Measurements from ENCODE around the gene SLC22A23.

SLC22A23 gene

DNA sequence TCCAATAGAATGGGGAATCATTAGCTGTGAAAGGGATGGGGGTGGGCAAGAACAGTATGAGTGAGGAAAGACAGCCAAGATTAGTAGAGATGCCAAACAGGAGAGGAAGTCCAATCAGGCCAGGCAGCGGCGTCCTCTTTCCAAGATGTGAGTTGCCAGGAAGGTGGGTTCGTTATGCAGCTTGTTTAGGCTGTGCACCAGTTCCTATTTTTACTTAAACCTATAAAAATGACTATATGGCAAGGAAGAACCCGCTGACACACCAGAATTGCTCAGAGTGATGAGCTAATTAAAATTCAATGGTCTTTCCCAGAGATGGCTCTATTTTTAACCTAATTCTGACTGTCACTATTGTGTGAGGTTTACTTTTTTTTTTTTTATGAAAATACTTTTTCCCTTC, 88.2 kb downstream of the SLC22A23 start:
- DNase-seq = no peak

DNA sequence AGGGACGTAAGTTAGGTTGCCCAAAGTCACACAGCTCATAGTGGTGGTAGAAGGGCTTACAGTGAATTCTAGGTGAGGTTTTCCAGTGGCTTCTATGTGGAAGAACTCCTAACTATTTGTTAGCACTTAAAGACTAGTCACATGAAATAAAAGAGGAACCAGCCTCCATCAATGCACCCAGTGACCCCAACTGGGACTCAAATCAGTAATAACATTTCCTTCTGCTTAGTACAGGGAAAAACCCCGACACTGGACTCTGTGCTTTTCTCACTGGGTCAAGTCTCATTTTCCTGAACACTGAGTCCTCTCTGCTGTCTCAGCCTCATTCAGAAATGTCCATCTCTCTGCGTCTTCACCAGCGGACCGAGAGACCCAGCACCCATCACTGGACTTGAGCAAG, 89.2 kb downstream of the SLC22A23 start:
- no peak for DNase-seq

DNA sequence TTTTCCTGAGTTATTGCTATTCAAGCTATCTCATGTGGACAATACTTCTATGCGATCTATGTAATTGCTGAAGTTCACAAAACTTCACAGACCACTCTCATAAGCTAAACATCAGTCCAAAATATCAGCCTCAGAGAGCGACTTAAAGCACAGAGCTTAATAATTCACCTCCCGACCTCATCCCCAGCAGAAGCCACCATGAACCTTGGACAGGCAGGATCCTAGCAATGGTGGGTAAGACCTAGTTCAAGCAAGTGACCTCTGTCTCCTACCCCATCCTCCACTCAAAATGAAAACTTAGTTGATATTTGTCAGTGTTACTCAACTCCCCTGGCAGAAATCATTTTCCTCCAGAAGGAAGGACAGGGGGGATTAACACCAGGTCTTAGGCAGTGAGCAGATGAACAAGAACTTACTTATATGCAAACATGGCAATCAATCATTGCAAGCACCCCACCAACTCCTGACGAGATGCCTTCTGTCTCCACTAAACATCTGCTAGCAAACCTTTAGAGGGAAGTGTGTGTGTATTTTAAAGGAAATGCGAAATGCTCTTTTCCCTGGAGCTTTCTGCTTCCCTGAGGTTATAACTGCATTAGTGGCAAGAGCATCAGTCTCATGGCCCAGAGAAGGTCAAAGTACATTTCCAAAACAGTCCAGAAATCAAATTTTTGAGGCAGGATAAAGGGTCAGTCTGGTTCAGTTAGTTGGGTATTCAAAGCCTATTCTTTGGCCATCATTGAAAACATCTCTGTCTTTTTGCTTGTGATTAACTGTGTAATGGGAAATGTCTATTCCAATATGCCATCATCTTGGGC, 90.0 kb downstream of the SLC22A23 start:
- DNase-seq = no peak

DNA sequence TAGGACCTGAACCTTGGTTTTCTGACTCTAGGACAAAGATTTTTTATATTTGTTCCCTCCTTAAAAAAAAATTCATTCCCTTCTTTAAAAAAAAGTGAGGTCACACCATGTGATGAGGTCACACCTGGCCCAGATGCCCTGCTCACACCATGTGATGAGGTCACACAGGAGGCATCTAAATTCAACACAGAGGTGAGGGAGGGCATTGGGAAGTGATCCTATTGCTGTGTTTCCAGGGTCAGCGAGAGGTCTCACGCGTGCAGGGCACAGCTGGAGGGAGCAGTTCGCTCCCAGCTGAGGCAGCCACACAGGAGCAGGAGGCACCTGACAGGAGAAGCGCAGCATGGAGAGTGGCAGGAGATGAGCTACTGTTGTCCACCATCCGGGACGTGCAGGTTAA, 92.5 kb downstream of the SLC22A23 start:
- no peak for DNase-seq

DNA sequence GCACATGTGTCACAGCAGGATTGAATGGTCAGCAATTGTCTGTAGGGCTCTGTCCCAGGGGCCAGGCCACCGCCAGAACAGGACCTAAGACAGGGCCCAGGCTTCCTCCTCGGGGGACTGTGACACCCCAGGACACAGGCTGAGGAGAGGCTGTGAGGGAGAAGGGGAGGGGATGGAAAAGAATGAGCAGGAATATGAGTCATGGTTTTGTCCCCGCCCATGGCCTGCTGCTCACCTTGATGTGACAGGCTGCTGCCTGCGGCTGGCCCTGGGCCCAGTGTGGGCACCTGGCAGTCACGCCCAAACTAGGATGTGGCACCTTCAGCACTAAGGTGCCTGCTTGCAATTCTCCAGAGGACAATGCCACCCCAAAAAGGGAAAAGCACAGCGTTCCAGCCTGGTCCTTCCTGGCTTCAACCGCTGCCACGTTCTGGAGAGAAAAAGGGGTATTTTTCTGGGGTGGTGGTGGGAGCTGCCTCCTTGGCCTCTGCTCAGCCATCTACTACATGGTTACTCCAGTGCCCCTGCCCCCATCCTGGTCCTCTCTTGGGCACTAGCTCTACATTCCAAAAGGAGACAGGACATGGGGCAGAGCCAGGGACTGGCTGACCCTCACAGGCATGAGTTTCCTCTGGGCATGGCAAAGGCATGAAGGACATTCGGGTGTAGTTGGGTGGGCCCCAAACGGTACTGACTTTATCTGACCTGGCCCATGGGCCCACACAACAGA, 93.4 kb downstream of the SLC22A23 start:
- peak; percentile 67 for DNase-seq

DNA sequence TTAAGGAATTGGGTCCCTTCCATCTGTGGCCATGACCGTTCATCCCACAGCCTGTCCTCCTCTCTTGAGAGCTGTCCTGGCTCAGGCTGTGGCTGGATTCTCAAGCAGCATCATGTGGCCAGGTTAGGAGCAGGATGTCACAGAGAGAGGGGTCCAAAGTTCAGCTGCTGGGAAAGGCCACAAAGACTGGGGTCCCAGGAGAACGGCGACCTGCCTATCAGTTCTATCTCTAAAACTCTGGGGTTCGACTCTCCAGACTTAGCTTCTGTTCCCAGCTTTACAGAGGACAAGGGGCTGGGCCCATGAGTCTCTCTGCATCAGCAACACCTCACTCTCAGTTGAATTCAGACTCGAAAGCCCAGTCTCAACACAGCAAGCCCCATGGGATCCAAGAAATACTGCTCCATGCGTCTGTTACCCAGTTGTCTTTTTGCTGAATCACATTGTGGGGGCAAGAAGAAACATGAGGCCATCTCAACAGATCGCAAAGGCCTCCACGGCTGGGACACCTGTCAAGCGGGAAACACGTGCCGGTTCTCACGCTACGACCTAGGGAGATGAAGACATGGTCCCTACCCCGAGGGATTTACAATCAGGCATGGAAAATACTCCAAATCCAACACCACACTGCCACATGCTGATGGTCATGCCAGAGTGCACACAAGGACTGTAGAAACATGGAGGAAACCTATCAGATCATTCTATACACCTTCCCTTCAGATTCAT, 95.4 kb downstream of the SLC22A23 start:
- no peak for DNase-seq

DNA sequence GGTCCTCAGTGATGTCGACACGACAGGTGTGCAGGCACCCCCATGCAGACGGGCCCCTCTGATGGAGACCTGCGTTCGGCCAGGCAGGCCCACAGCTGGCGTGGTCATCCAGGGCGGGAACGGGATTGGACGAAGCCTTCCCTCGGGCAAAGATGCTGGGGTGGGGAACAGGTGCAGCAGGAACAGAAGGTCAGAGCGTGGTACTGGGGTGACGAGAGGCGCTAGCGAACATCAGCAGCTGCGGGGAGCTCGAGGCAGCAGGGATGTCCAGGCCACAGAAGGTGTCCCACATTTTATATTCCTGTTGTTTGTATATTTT, 96.2 kb downstream of the SLC22A23 start:
- DNase-seq = no peak

DNA sequence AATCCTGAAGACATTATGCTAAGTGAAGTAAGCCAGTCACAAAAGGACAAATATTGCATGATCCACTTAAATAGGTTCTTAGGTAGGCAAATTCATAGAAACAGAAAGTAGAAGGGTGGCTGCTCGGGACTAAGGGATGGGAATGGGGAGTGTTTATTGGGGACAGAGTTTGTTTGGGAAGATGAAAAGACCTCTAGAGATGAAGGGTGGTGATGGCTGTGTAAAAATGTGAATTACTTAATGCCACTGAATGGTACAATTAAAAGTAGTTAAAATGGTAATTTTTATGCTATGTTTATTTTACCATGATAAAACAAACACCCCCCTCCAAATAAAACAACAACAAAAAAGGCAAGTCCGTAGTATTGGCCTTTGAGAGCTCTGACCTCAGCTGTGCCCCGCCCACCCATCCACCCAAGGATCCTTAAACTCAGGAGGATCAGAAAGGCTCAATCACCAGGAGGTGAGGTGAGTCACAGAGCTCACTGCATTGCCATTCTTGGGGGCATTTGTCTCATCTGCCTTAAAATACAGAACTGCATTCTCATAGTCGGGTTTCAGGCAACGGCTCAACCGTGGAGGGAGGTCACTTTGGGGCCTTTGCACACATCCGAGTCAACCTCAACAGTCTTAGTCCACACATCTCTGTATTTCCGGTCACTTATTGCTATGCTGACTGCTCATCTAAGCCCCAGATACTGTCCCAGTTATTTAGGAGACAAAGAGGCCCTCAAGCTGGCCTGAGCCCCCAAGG, 96.7 kb downstream of the SLC22A23 start:
- DNase-seq = no peak

DNA sequence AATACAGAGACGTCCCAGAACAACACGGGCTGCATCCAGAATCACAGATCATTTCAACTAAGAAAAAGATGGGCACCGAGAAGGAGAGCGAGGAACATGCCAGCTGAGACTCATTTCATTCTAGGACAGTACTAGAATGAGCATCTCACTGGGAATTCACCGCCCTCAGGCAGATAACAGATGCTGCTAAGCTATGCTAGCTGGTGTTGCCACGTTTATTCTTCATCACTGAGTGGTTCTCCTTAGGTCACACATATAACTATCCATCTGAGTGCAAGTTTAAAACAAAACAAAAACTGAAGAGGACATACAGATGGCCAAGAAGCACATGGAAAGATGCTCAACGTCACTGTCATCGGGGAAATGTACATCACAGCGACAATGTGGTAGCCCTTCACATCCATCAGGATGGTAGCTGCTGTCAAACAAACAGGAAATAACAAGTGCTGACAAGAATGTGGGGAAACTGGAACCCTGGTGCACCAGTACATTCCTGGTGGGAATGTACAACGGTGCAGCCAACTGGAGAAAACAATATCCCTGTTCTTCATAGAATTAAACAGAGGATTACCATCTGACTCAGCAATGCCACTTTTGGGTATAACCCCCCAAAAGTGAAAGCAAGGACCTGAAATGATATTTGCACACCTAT, 97.6 kb downstream of the SLC22A23 start:
- DNase-seq = no peak

DNA sequence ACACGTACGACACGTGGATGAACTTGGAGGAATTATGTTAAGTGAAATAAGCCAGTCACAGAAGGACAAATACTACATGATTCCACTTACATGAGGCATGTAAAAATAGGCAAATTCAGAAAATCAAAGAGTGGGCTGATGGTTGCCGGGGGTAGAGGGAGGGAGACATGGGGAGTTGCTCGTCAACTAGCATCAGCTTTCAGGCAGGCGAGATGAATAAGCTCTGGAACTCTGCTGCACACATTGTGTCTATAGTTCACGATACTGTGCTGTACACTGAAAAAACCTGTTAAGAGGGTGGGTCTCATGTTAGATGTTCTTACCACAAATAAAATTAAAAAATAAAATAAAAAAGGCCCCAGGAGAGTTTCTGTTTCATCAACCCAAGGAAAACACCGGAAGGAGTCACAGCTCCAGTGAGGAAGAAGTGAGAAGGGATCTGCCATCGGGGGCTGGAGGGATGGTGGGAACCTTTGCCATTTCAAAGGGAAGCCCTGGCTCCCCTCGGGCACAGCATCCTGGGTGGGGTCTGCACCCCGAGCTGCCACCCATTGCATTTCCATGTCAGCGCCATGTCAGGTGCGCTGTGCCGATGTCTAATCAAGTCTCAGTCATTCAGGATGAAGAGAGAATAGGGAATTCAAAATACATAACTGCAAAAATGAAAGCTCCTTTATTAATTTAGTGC, 98.3 kb downstream of the SLC22A23 start:
- DNase-seq = no peak

DNA sequence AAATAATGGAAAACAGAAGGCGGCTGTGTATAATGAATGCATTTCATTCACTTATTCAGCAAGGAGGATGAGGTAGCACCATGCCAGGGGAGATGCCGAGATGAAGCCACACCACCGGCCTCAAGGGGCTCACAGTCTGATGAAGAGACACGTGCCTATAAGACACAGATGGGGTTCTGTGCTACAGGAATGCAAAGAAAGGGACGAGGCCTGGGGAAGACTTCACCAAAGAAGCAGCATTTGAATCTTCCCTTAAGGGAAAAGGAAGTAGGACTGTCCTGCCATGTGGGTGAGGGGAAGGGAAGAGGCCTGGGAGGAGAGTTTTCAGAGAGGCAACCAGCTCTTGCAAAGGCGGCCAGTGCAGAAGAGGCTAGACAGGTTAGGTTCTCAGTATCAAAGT, 99.2 kb downstream of the SLC22A23 start:
- no peak for DNase-seq

DNA sequence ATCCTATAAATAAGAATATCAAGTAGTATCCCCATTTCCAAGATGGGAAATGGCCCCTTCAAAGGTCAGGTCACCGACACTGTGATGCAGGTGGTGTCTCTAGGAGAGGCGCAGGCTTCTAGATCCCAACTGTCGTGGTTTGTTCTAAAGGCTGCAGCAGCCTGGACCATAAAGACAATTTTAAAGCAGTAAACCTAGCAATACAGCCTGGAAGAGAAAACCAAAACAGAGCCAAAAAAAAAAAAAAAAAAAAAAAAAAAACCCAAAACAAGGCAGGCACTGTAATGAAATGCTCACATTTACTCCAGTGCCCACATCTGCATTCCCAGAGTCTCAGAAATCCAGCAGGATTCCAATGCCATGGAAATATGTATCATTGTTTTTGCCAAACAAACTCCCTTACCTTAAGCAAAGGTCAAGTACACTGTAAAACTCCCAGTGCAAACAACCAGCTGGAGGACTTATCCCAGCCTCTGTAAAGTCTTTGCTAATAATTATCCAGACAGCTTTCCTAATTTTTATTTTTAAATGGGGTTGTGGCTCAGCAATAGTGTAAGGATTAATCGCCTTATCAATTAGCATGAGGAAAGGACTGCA, 99.9 kb downstream of the SLC22A23 start:
- DNase-seq = no peak

DNA sequence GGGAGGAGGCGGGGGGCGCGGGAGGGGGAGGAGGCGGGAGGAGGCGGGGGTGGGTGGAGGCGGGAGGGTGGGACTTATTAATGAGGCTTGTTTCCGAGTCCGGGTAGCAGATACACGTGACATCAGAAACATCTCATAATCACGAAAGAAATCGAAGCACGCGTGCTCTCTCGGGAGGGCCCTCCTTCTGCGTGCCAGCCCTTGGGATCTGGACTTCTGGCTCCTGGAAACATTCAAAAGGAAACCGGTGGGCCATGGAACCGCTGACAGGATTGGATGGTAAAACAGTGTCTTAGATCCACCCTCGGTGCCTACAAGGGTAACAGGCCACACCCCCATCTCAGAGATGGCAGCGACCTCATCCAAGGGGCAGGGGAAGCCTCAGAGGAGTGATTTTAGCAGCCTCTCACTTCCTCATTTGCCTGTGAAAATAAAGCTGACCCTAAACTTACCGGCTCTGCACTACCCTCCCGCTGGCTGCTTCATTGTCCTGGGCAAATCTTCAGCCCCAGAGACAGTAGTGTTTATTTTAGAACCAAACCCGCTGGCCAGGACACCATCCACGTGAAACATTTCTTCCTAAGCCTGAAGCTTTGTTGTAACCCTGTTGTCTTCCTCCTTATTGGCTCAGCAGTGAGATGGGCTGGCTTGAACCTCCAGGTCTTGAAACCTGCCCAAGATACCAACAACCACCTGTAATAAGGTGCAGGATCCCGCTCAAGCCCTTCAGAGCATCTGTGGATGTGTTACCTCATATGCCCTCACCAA, 100.6 kb downstream of the SLC22A23 start:
- DNase-seq = peak; percentile 42

DNA sequence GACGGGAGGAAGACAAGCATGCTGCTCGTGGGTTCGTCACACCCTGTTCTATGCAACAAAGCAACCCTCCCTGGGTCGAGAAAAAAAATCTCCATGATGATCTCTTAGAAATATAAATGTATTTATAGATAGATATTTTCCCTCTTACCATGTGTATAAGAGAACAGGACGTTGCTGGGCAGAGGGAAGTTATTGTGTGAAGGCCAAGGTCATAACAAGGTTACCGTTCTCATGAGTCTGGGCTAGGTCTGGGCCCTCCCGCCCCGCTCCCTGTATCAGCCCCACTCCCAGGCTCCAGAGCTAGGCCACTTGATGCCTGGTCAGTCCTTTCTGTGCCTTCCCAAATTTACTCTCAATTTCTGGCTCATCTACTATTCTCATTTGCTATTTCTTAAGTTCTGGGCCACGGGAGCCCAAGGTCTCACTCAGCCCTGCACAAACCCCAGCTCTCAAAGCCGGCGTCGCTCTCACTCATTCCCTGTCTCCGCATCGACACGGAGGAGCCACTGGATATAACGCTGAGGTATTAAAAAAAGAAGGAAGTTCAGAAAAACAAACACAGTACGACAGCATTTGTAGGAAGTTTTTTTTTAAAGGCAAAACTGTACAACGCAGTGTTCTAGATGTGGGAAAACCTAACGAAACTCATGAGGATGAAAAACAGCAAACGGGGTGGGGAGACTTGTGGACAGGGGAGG, 101.3 kb downstream of the SLC22A23 start:
- DNase-seq = no peak

DNA sequence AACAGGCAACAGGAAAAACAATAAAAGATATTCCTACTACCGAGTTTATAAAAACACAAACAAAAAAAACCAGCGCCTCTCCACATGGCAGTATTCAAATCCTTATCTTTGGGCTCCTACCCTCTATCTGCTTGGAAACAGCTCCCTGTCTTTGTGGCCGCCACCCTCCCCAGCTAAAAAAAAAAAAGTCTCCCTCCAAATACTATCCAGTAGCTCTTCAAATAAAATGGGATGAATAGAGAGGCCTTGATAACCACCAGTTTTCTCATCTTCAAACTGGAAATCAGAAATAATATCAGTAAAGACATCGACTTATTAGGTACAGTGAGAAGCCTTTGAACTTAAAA, 101.9 kb downstream of the SLC22A23 start:
- DNase-seq = no peak

DNA sequence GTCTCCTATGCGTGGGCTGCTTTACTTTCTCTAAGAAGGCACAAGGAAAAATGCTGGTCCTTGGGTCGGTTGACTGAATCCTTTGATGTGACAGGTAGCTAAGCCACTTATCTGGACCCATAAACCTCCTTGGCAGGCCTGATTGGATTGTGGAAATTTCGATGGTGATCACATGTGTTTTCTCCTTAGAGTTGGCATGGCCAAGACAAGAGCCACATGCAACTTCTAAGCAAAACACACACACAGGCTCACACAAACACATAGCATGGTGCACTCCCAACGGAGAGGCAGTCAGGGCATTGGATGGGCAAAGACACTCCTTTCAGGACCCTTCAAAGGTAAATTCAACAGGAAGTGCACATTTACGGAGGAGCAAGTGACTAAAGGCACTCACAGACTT, 102.9 kb downstream of the SLC22A23 start:
- DNase-seq = no peak

DNA sequence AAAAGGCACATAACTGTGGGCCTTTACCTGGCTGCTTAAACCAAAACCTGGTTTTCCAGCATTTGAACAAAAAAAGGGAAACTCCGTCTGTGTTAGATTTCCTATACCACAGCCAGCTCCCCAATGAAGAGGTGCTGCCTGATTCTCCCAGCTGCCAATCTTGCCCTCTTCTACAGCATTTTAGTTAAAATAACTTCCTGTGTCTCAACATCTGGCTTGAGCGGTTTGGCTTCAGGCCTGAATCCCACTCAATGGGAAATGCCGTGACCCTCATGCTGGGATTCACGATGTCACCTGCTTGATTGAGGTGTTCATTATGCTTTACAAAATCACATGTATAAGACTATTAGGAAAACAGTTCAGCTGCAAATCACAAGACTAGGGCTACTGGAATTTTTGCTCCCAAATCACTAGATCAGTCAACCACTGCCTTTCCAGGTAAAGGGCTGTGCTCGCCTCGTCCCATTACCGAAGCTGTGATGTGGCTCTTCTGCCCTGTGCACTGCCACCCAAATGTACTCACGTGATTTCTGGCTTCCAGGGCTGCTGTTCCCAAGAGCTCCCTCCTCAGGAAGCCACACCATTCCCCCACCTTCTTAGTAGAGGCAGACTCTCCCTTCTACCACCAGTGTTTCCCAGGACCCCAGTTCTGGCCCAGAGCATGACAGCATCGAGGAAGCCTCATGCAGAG, 103.5 kb downstream of the SLC22A23 start:
- no peak for DNase-seq

DNA sequence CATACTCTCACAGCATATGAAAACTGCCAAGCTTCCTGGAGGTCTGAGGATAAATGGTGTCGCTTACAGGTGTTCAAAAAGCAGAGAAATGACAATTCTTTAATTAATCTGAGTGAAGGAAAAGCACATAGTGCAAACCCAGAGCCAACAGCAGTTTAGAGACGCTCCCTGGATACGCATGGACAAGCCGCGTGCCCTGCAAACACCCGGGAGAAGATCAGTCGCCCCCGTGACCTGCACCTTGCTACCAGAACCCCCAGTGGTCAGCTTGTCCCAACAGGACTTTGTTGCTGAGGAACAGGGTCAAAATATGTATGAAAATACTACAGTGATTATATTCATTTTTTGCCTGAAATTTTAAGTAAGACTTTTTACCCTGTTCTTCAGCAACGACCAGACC, 104.2 kb downstream of the SLC22A23 start:
- no peak for DNase-seq

DNA sequence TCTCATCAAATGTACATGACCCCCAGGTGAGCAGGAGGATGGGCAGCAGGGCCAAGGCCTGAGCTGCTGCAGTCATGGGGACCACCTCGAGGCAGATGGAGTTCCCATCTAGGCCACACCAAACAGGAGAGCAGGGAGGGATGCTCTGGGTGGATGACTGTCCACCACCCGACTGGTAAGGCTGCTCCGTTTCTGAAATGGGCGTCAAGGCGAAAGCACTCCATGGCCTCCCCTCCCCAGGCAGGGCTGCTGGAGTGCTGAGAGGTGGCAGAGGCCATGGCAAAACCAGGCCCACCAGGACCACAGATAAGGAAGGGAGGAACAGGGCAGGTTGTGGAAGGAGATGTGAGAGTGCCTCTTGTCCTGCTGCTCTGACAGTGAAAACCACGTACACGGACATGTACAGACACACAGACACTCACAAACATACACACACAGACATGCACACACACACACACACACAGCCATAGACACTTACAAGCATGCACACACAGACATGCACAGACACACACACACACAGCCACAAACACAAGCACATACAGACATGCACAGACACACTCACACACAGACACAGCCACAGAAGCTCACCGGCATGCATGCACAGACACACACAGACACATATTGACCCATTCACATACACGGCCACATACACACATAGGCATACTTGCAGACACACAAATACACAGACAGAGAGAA, 104.9 kb downstream of the SLC22A23 start:
- no peak for DNase-seq

All from NCI-H774 (cell line).